Heart left ventricle (tissue), 16 donors: ENCODE measurements around the gene AADACL3. TPM values are rescaled to one million over a fixed set of nuclear protein-coding genes. Genes with fewer than 3 reads are reported as not detected.

Experiments used
- ATAC-seq, 4 donors: fragments of 200-7000 bp; cut with Tn5 transposase; one replicate each; pipeline ENCODE4 v1.9.1; 2020 to 2022; ENCODE audit warnings: moderate library complexity in 4 of 4, mild to moderate bottlenecking in 3 of 4, moderate number of reproducible peaks in 1 of 4
- DNase-seq, 5 donors: peaks; one replicate each; pipeline ENCODE4 v3.0.0-alpha.2; 2020
- H3K27ac ChIP-seq, 12 donors: fragments of 200-600 bp; sonication (generic) in 4 of 12; one replicate each; pipeline versions ENCODE4 v1.5.0 to v1.8.0; 2016 to 2022; ENCODE audit warnings: mild to moderate bottlenecking in 2 of 12
- H3K27me3 ChIP-seq, 9 donors: fragments of 200-600 bp; sonication (generic) in 2 of 9; one replicate each; pipeline versions ENCODE4 v1.5.1 to v1.8.0; 2016 to 2022; ENCODE audit warnings: mild to moderate bottlenecking in 3 of 9
- H3K36me3 ChIP-seq, 9 donors: fragments of 200-600 bp; sonication (generic) in 2 of 9; one replicate each; pipeline versions ENCODE4 v1.5.0 to v1.8.0; 2018 to 2022; ENCODE audit warnings: mild to moderate bottlenecking in 2 of 9
- H3K4me1 ChIP-seq, 12 donors: fragments of 200-600 bp; sonication (generic) in 4 of 12; one replicate each; pipeline versions ENCODE4 v1.5.0 to v1.8.0; 2016 to 2022; ENCODE audit warnings: mild to moderate bottlenecking in 3 of 12
- H3K4me3 ChIP-seq, 12 donors: fragments of 200-600 bp; sonication (generic) in 4 of 12; one replicate each; pipeline versions ENCODE4 v1.5.0 to v1.8.0; 2017 to 2022; ENCODE audit warnings: mild to moderate bottlenecking in 9 of 12, moderate library complexity in 4 of 12
- H3K9me3 ChIP-seq, 12 donors: fragments of 200-600 bp; sonication (generic) in 4 of 12; one replicate each; pipeline versions ENCODE4 v1.5.0 to v1.8.0; 2016 to 2022; ENCODE audit warnings: mild to moderate bottlenecking in 1 of 12
- CTCF ChIP-seq, 12 donors: fragments of 200-600 bp; sonication (generic) in 4 of 12; IDR thresholded peaks; one replicate each; pipeline versions ENCODE4 v1.5.0 to v1.8.0; 2018 to 2022; ENCODE audit warnings: antibody characterized with exemption in 12 of 12, mild to moderate bottlenecking in 5 of 12
- POLR2A ChIP-seq, 2 donors: fragments of 450-650 bp; IDR thresholded peaks; one replicate each; pipeline ENCODE4 v1.6.1; 2017; ENCODE audit warnings: antibody characterized with exemption in 2 of 2, mild to moderate bottlenecking in 2 of 2, moderate library complexity in 2 of 2
- WGBS, 4 donors: extraction: QIAGEN DNeasy Blood & Tissue Kit in 2 of 4; methylation state at CpG; one replicate each; pipeline versions ENCODE4 v1.1.5 to v1.1.7; 2013 to 2018; 5-methylcytosine and 5-hydroxymethylcytosine counted together
- intact Hi-C, 10 donors: fragments of 100-400 bp; cut with DNase I; formaldehyde crosslinking; loops; one replicate each; pipeline versions ENCODE4 v1.11.1 to v1.14.2; 2022
- polyA plus RNA-seq, 2 donors: library from polyadenylated mRNA; stranded (reverse); fragments of 200-250 nt; gene quantifications; one replicate each; pipeline ENCODE4 v1.2.3, GENCODE V29; 2013
- total RNA-seq, 9 donors: library from RNA; depleted of rRNA in 2 of 9; stranded (reverse); fragments of >200 nt in 2 of 9; fragmentation: NEBNext Ultra II Directional in 3 of 9; extraction: Animal tissue kit (Norgen Biotek cat#: 25700) in 3 of 9; gene quantifications; one replicate each; pipeline versions ENCODE4 v1.1.0 to v1.2.4, GENCODE V29; 2016 to 2023
- donor health status: ischemic (EF 13 %, LVEDD 7.1; RV severe dilation, severe dysfunction).
- donor health status: healthy with polysubstance abuse.
- donor health status: DM: no; HTN: yes; CAD: no.
- donor health status: DM: no; HTN: no; CAD: no.
- donor health status: ischemic (EF 25% LVEDD 6.9; RV normal size, moderate dysfunction).
- donor health status: ischemic (EF 25% LVEDD 5.7; RV mildly dilated, moderate dysfunction).
- donor health status: healthy.
- donor health status: DM: yes; HTN: yes; CAD: no.
- donor health status: ischemic (EF 35%, LVEDD 5.7; RV mildly dilated, moderate dysfunction).
- donor health status: nonischemic (EF 11% LVEDD 7.7; RV severe dilation, severe dysfunction).
- donor health status: DM: yes; HTN: yes; CAD: no.
- donor health status: PGD.
- donor health status: ischemic (EF 29% LVEDD 5.4; RV normal size, mild dysfunction).
- donor health status: nonischemic (EF 23%, LVEDD 6.1; RV moderate dilation, normal function).

Gene AADACL3
- total and polyA plus RNA-seq, 11 donors = not detected

GRCh38 chr1:12706061-12706460 is 9.8 kb upstream of the AADACL3 start:
- ATAC-seq (no peak), DNase-seq (no peak)
- H3K36me3 ChIP-seq = no peaks in the 10 kb centered on the region
- no peaks in the 10 kb centered on the region for H3K27me3 ChIP-seq
- H3K4me3 ChIP-seq = no peak overlapping the region
- no peak overlapping the region for H3K27ac ChIP-seq
- intact Hi-C loops = no loop called here
- H3K4me1 ChIP-seq = peaks cover 0 to 3% (median 0%) of the 10 kb centered on the region in 12 donors
- 77 to 89% (median 84%) methylated on average over 3 of the region's 3 CpGs for WGBS, 4 donors
- no peak for TF ChIP-seq POLR2A (IDR thresholded peaks at IDR 0.05)
- no peak for TF ChIP-seq CTCF (IDR thresholded peaks at IDR 0.05)
- peaks cover 0 to 21% (median 11%) of the 10 kb centered on the region in 12 donors for H3K9me3 ChIP-seq

GRCh38 chr1:12708396-12709090 is 7.4 kb upstream of the AADACL3 start:
- DNase-seq (no peak), ATAC-seq (no peak)
- Histone ChIP-seq H3K27me3 (no peaks in the 10 kb centered on the region), H3K9me3 (peaks cover 0 to 15% (median 6%) of the 10 kb centered on the region in 12 donors), H3K4me3 (no peak overlapping the region), H3K4me1 (peaks cover 0 to 3% (median 0%) of the 10 kb centered on the region in 12 donors), H3K36me3 (no peaks in the 10 kb centered on the region), H3K27ac (no peak overlapping the region)
- TF ChIP-seq CTCF (IDR thresholded peaks at IDR 0.05) (no peak), POLR2A (IDR thresholded peaks at IDR 0.05) (no peak)
- WGBS, 4 donors = 73 to 77% (median 76%) methylated on average over 4 of the region's 4 CpGs
- intact Hi-C loops = no loop called here

GRCh38 chr1:12709091-12709491 is 6.8 kb upstream of the AADACL3 start:
- intact Hi-C loops = no loop called here
- Histone ChIP-seq H3K9me3 (peaks cover 0 to 9% (median under 1%) of the 10 kb centered on the region in 12 donors), H3K27ac (no peak overlapping the region), H3K4me3 (no peak overlapping the region), H3K27me3 (no peaks in the 10 kb centered on the region), H3K36me3 (no peaks in the 10 kb centered on the region), H3K4me1 (peaks cover 0 to 3% (median 0%) of the 10 kb centered on the region in 12 donors)
- DNase-seq = no peak
- TF ChIP-seq CTCF (IDR thresholded peaks at IDR 0.05) (no peak), POLR2A (IDR thresholded peaks at IDR 0.05) (no peak)
- no peak for ATAC-seq
- 23 to 51% (median 41%) methylated on average over 1 of the region's 1 CpG for WGBS, 4 donors

- 70 to 87% (median 77%) methylated on average over 3 of the region's 3 CpGs for WGBS, 4 donors
- intact Hi-C loops = no loop called here
- peaks cover 0 to 3% (median 0%) of the 10 kb centered on the region in 12 donors for H3K9me3 ChIP-seq
- no peak for DNase-seq
- H3K27ac ChIP-seq = no peak overlapping the region
- no peak for ATAC-seq
- no peaks in the 10 kb centered on the region for H3K36me3 ChIP-seq
- no peak overlapping the region for H3K4me3 ChIP-seq
- no peaks in the 10 kb centered on the region for H3K27me3 ChIP-seq
- H3K4me1 ChIP-seq = peaks cover 0 to 3% (median 0%) of the 10 kb centered on the region in 12 donors
- TF ChIP-seq POLR2A (IDR thresholded peaks at IDR 0.05) = no peak
- no peak for TF ChIP-seq CTCF (IDR thresholded peaks at IDR 0.05)
These were observed 6.2 kb upstream of the AADACL3 start for GRCh38 chr1:12709696-12710095.
